Natural killer cell (primary cell): ENCODE data around the gene MPRIP. TPM values are rescaled to one million over a fixed set of nuclear protein-coding genes. Genes with fewer than 3 reads are reported as not detected.

Experiments used
- ATAC-seq, 3 donors: fragments of 150-1000 bp in 2 of 3; fragments of 200-7000 bp in 1 of 3; cut with Tn5 transposase; 1 replicate in 1 of 3; 2 replicates in 2 of 3; pipeline ENCODE4 v1.10.0; 2021; ENCODE audit warnings: mild to moderate bottlenecking in 2 of 3, moderate library complexity in 2 of 3
- DNase-seq, 2 donors: peaks; one replicate each; pipeline versions ENCODE4 v3.0.0 to v3.0.0-alpha.2; 2013 to 2021; ENCODE audit warnings: mixed read lengths in 1 of 2
- H3K27ac ChIP-seq: one replicate; pipeline ENCODE4 v1.5.1; 2013; ENCODE audit warnings: mild to moderate bottlenecking, low read length
- H3K27me3 ChIP-seq: one replicate; pipeline ENCODE4 v1.6.1; 2013; ENCODE audit warnings: low read length; ENCODE audit not compliant: control insufficient read depth, insufficient read depth
- H3K36me3 ChIP-seq: one replicate; pipeline ENCODE4 v1.6.1; 2013; ENCODE audit warnings: low read length; ENCODE audit not compliant: control insufficient read depth, insufficient read depth
- H3K4me1 ChIP-seq: one replicate; pipeline ENCODE4 v1.6.1; 2013; ENCODE audit warnings: low read length; ENCODE audit not compliant: control insufficient read depth, insufficient read depth
- H3K4me3 ChIP-seq: one replicate; pipeline ENCODE4 v1.5.1; 2013; ENCODE audit warnings: low read length
- H3K9me3 ChIP-seq: one replicate; pipeline ENCODE4 v1.6.1; 2013; ENCODE audit warnings: low read length; ENCODE audit not compliant: control insufficient read depth, insufficient read depth
- H3K27ac Mint-ChIP-seq, 2 donors: one replicate each; pipeline ENCODE4 v1.8.0; 2022; ENCODE audit warnings: mild to moderate bottlenecking in 2 of 2, mixed read lengths in 2 of 2, moderate library complexity in 1 of 2
- H3K27me3 Mint-ChIP-seq, 2 donors: one replicate each; pipeline ENCODE4 v1.8.0; 2022; ENCODE audit warnings: low read depth in 2 of 2, mixed read lengths in 2 of 2
- H3K36me3 Mint-ChIP-seq: one replicate; pipeline ENCODE4 v1.8.0; 2022; ENCODE audit warnings: mixed read lengths
- H3K4me1 Mint-ChIP-seq, 2 donors: one replicate each; pipeline ENCODE4 v1.8.0; 2022; ENCODE audit warnings: mixed read lengths in 2 of 2
- H3K4me3 Mint-ChIP-seq: one replicate; pipeline ENCODE4 v1.8.0; 2022; ENCODE audit warnings: mild to moderate bottlenecking, moderate library complexity, mixed read lengths
- H3K9me3 Mint-ChIP-seq, 2 donors: one replicate each; pipeline ENCODE4 v1.8.0; 2022; ENCODE audit warnings: mixed read lengths in 2 of 2
- CTCF ChIP-seq: fragments of 200-600 bp; IDR thresholded peaks from one replicate; pipeline ENCODE4 v1.8.0; 2022; ENCODE audit warnings: antibody characterized with exemption
- WGBS: methylation state at CpG from one replicate; pipeline ENCODE4 v1.1.7; 2013; ENCODE audit warnings: missing lambda C conversion rate; ENCODE audit not compliant: insufficient coverage; 5-methylcytosine and 5-hydroxymethylcytosine counted together
- intact Hi-C: fragments of 100-400 bp; cut with micrococcal nuclease; formaldehyde crosslinking; loops from one replicate; pipeline ENCODE4 v1.14.2; 2022
- total RNA-seq, 4 donors: library from RNA; stranded (reverse); fragments of 120-200 nt in 1 of 4; gene quantifications; one replicate each; pipeline versions ENCODE4 v1.2.3 to v1.2.4, GENCODE V29; 2013 to 2022

Gene MPRIP
- total RNA-seq, 3 donors from 2014 or later (not counting 1 experiment from before 2014, with no cell fraction given), result 225 to 272 (median 229) TPM

- no peaks in the 10 kb centered on the region for H3K9me3 Mint-ChIP-seq
- no peaks in the 10 kb centered on the region for H3K36me3 Mint-ChIP-seq
- no peaks in the 10 kb centered on the region for H3K27me3 Mint-ChIP-seq
- no peak overlapping the region for H3K4me3 ChIP-seq
- intact Hi-C loops, result no loop called here
- H3K36me3 ChIP-seq, result no peaks in the 10 kb centered on the region
- H3K4me1 ChIP-seq, result peaks cover 5% of the 10 kb centered on the region
- no peaks in the 10 kb centered on the region for H3K27me3 ChIP-seq
- no peak overlapping the region for H3K4me3 Mint-ChIP-seq
- no peaks in the 10 kb centered on the region for H3K4me1 Mint-ChIP-seq
- ATAC-seq (no peak), DNase-seq (no peak)
- WGBS, result 85% methylated on average over 12 of the region's 12 CpGs
- H3K9me3 ChIP-seq, result no peaks in the 10 kb centered on the region
- no peak overlapping the region for H3K27ac ChIP-seq
- no peak for TF ChIP-seq CTCF
- no peak overlapping the region for H3K27ac Mint-ChIP-seq
These were observed 11.6 kb upstream of the MPRIP start for GRCh38 chr17:17030515-17031211.

GRCh38 chr17:17032131-17032692 is 10.0 kb upstream of the MPRIP start:
- 89% methylated on average over 13 of the region's 13 CpGs for WGBS
- Histone ChIP-seq H3K4me1 (peaks cover 5% of the 10 kb centered on the region), H3K9me3 (no peaks in the 10 kb centered on the region), H3K27ac (no peak overlapping the region), H3K27me3 (no peaks in the 10 kb centered on the region), H3K36me3 (no peaks in the 10 kb centered on the region), H3K4me3 (no peak overlapping the region)
- ATAC-seq (no peak), DNase-seq (no peak)
- no peak overlapping the region for H3K27ac Mint-ChIP-seq
- H3K36me3 Mint-ChIP-seq, result no peaks in the 10 kb centered on the region
- TF ChIP-seq CTCF, result no peak
- no peaks in the 10 kb centered on the region for H3K9me3 Mint-ChIP-seq
- intact Hi-C loops, result no loop called here
- no peaks in the 10 kb centered on the region for H3K27me3 Mint-ChIP-seq
- no peak overlapping the region for H3K4me3 Mint-ChIP-seq
- no peaks in the 10 kb centered on the region for H3K4me1 Mint-ChIP-seq

GRCh38 chr17:17033466-17033865 is 8.8 kb upstream of the MPRIP start:
- no peak overlapping the region for H3K27ac Mint-ChIP-seq
- intact Hi-C loops, result no loop called here
- H3K4me1 Mint-ChIP-seq, result no peaks in the 10 kb centered on the region
- WGBS, result 80% methylated on average over 7 of the region's 7 CpGs
- TF ChIP-seq CTCF, result no peak
- H3K27ac ChIP-seq, result no peak overlapping the region
- DNase-seq (no peak), ATAC-seq (no peak)
- no peaks in the 10 kb centered on the region for H3K36me3 Mint-ChIP-seq
- H3K4me3 Mint-ChIP-seq, result no peak overlapping the region
- no peak overlapping the region for H3K4me3 ChIP-seq
- H3K4me1 ChIP-seq, result peaks cover 5% of the 10 kb centered on the region
- H3K27me3 ChIP-seq, result no peaks in the 10 kb centered on the region
- no peaks in the 10 kb centered on the region for H3K9me3 Mint-ChIP-seq
- no peaks in the 10 kb centered on the region for H3K36me3 ChIP-seq
- H3K27me3 Mint-ChIP-seq, result no peaks in the 10 kb centered on the region
- no peaks in the 10 kb centered on the region for H3K9me3 ChIP-seq

- H3K27me3 Mint-ChIP-seq, result no peaks in the 10 kb centered on the region
- DNase-seq (no peak), ATAC-seq (no peak)
- H3K4me3 Mint-ChIP-seq, result no peak overlapping the region
- no peaks in the 10 kb centered on the region for H3K27me3 ChIP-seq
- intact Hi-C loops, result no loop called here
- H3K9me3 Mint-ChIP-seq, result no peaks in the 10 kb centered on the region
- H3K27ac ChIP-seq, result no peak overlapping the region
- H3K4me1 ChIP-seq, result peaks cover 5% of the 10 kb centered on the region
- H3K4me1 Mint-ChIP-seq, result no peaks in the 10 kb centered on the region
- H3K36me3 Mint-ChIP-seq, result no peaks in the 10 kb centered on the region
- TF ChIP-seq CTCF, result no peak
- H3K9me3 ChIP-seq, result no peaks in the 10 kb centered on the region
- no peak overlapping the region for H3K27ac Mint-ChIP-seq
- no peaks in the 10 kb centered on the region for H3K36me3 ChIP-seq
- no peak overlapping the region for H3K4me3 ChIP-seq
These were observed 8.2 kb upstream of the MPRIP start for GRCh38 chr17:17034026-17034425.
